IMR-90 (cell line): Measurements from ENCODE around the gene NKAIN2. TPM values are rescaled to one million over a fixed set of nuclear protein-coding genes. Genes with fewer than 3 reads are reported as not detected.

ENCODE experiments used
- ATAC-seq: fragments of 200-7000 bp; cut with Tn5 transposase; 2 replicates; pipeline ENCODE4 v1.9.1; 2020; ENCODE audit warnings: low read depth, mild to moderate bottlenecking, moderate library complexity
- BruUV-seq: library from RNA; stranded (reverse); fragments of 400-500 nt; replicated peaks from 2 replicates; lab custom pipeline; 2021; lab: Mats Ljungman, UMichigan
- CTCF ChIA-PET: fragments of 300-600 bp; formaldehyde crosslinking; extraction: SDS; loops from one replicate; lab custom pipeline; 2021; ENCODE audit warnings: antibody characterized with exemption; lab: Yijun Ruan, JAX
- POLR2A ChIA-PET: fragments of 300-600 bp; sonication (Branson Sonifier 250); formaldehyde crosslinking; loops from one replicate; lab custom pipeline; 2022; ENCODE audit warnings: antibody characterized with exemption; ENCODE audit not compliant: unreplicated experiment; lab: Charles Lee
- DNase-seq: peaks from one replicate; pipeline ENCODE4 v3.0.0; 2013
- H2AFZ ChIP-seq: replicated peaks from 2 replicates; pipeline ENCODE3; 2013; ENCODE audit warnings: low read length, mild to moderate bottlenecking; ENCODE audit not compliant: poor library complexity
- H2AK5ac ChIP-seq: 2 replicates; pipeline ENCODE4 v1.6.1; 2013; ENCODE audit warnings: low read depth, low read length, inconsistent platforms
- H2AK9ac ChIP-seq: replicated peaks from 2 replicates; pipeline ENCODE3; 2013; ENCODE audit warnings: mild to moderate bottlenecking, low read depth, low read length, moderate library complexity; ENCODE audit not compliant: poor library complexity
- H2BK120ac ChIP-seq: 2 replicates; pipeline ENCODE4 v1.6.1; 2013; ENCODE audit warnings: low read depth, low read length, inconsistent platforms
- H2BK15ac ChIP-seq: 3 replicates; pipeline ENCODE4 v1.6.1; 2013; ENCODE audit warnings: low read depth, low read length, inconsistent platforms
- H2BK20ac ChIP-seq: 2 replicates; pipeline ENCODE4 v1.6.1; 2013; ENCODE audit warnings: low read depth, mild to moderate bottlenecking, inconsistent platforms, low read length, moderate library complexity
- H2BK5ac ChIP-seq: 2 replicates; pipeline ENCODE4 v1.6.1; 2013; ENCODE audit warnings: mild to moderate bottlenecking, low read depth, low read length, inconsistent platforms; ENCODE audit not compliant: poor library complexity, severe bottlenecking
- H3K14ac ChIP-seq: replicated peaks from 2 replicates; pipeline ENCODE4 v1.6.1; 2013; ENCODE audit warnings: low read depth, low read length, inconsistent platforms
- H3K18ac ChIP-seq: 2 replicates; pipeline ENCODE4 v1.6.1; 2013; ENCODE audit warnings: low read depth, low read length, control low read depth
- H3K23ac ChIP-seq: 2 replicates; pipeline ENCODE4 v1.6.1; 2013; ENCODE audit warnings: low read depth, low read length, inconsistent platforms
- H3K27ac ChIP-seq: 2 replicates; pipeline ENCODE4 v1.5.1; 2013; ENCODE audit warnings: mild to moderate bottlenecking, control low read depth, low read length; ENCODE audit not compliant: insufficient read depth
- H3K27me3 ChIP-seq: 2 replicates; pipeline ENCODE4 v1.6.1; 2013; ENCODE audit warnings: low read length; ENCODE audit not compliant: control insufficient read depth, insufficient read depth
- H3K36me3 ChIP-seq: 2 replicates; pipeline ENCODE4 v1.6.1; 2013; ENCODE audit warnings: low read length, mixed read lengths; ENCODE audit not compliant: control insufficient read depth, insufficient read depth
- H3K4ac ChIP-seq: 2 replicates; pipeline ENCODE4 v1.6.1; 2013; ENCODE audit warnings: low read depth, low read length, inconsistent platforms
- H3K4me1 ChIP-seq: 2 replicates; pipeline ENCODE4 v1.6.1; 2013; ENCODE audit warnings: low read length, mixed read lengths; ENCODE audit not compliant: control insufficient read depth, insufficient read depth
- H3K4me2 ChIP-seq: 2 replicates; pipeline ENCODE4 v1.6.1; 2013; ENCODE audit warnings: low read depth, mild to moderate bottlenecking, control low read depth, low read length, moderate library complexity
- H3K4me3 ChIP-seq: 2 replicates; pipeline ENCODE4 v1.5.1; 2013; ENCODE audit warnings: low read depth, mild to moderate bottlenecking, control low read depth, low read length, moderate library complexity; ENCODE audit not compliant: insufficient read depth
- H3K56ac ChIP-seq: 2 replicates; pipeline ENCODE4 v1.6.1; 2013; ENCODE audit warnings: low read length, inconsistent platforms; ENCODE audit not compliant: insufficient read depth; ENCODE audit errors: extremely low read depth
- H3K79me1 ChIP-seq, 2 experiments: 2 replicates each; pipeline ENCODE4 v1.6.1; 2013; ENCODE audit warnings: low read length in 2 of 2, inconsistent platforms in 1 of 2, low read depth in 1 of 2
- H3K9ac ChIP-seq: 2 replicates; pipeline ENCODE4 v1.6.1; 2013; ENCODE audit warnings: low read depth, low read length, control low read depth
- H3K9me1 ChIP-seq: 2 replicates; pipeline ENCODE4 v1.6.1; 2013; ENCODE audit warnings: low read length, inconsistent platforms; ENCODE audit not compliant: insufficient read depth
- H3K9me3 ChIP-seq: 2 replicates; pipeline ENCODE4 v1.6.1; 2013; ENCODE audit warnings: low read length; ENCODE audit not compliant: control insufficient read depth, insufficient read depth
- H4K20me1 ChIP-seq: 2 replicates; pipeline ENCODE4 v1.6.1; 2013; ENCODE audit warnings: low read length, inconsistent platforms; ENCODE audit not compliant: insufficient read depth
- H4K5ac ChIP-seq: 2 replicates; pipeline ENCODE4 v1.6.1; 2013; ENCODE audit warnings: mild to moderate bottlenecking, low read depth, low read length, control low read depth
- H4K8ac ChIP-seq, 2 experiments: 2 replicates each; pipeline ENCODE4 v1.6.1; 2013; ENCODE audit warnings: low read depth in 2 of 2, low read length in 2 of 2, control low read depth in 1 of 2, inconsistent platforms in 1 of 2
- H4K91ac ChIP-seq: 2 replicates; pipeline ENCODE4 v1.6.1; 2013; ENCODE audit warnings: low read depth, low read length, inconsistent platforms; ENCODE audit not compliant: insufficient read depth
- BHLHE40 ChIP-seq: fragments of 150-350 bp; IDR thresholded peaks from 2 replicates; pipeline ENCODE4 v1.6.1; 2016; ENCODE audit warnings: mild to moderate bottlenecking, low read depth, low read length
- CEBPB ChIP-seq: IDR thresholded peaks from 2 replicates; pipeline ENCODE4 v1.6.1; 2012; ENCODE audit warnings: low read depth, low read length, improper control_type of control experiment
- FOS ChIP-seq: fragments of 150-350 bp; IDR thresholded peaks from 2 replicates; pipeline ENCODE4 v1.6.1; 2016; ENCODE audit warnings: low read depth, low read length
- MAFK ChIP-seq: IDR thresholded peaks from 2 replicates; pipeline ENCODE4 v1.6.1; 2012; ENCODE audit warnings: low read depth, low read length, improper control_type of control experiment
- MAZ ChIP-seq: IDR thresholded peaks from 2 replicates; pipeline ENCODE4 v1.6.1; 2012; ENCODE audit warnings: low read depth, mild to moderate bottlenecking, low read length, improper control_type of control experiment, moderate library complexity, borderline replicate concordance
- NFE2L2 ChIP-seq: fragments of 150-350 bp; IDR thresholded peaks from 2 replicates; pipeline ENCODE4 v1.6.1; 2016; ENCODE audit warnings: low read depth, mild to moderate bottlenecking, low read length
- POLR2A ChIP-seq: IDR thresholded peaks from 2 replicates; pipeline ENCODE4 v1.6.1; 2012; ENCODE audit warnings: mild to moderate bottlenecking, low read depth, low read length
- RCOR1 ChIP-seq: IDR thresholded peaks from 2 replicates; pipeline ENCODE4 v1.6.1; 2012; ENCODE audit warnings: mild to moderate bottlenecking, low read length, improper control_type of control experiment; ENCODE audit not compliant: insufficient replicate concordance
- RFX5 ChIP-seq: IDR thresholded peaks from 2 replicates; pipeline ENCODE4 v1.8.0; 2012; ENCODE audit warnings: low read depth, mild to moderate bottlenecking, low read length, moderate library complexity
- SMC3 ChIP-seq: fragments of 150-350 bp; IDR thresholded peaks from 2 replicates; pipeline ENCODE4 v1.6.1; 2016; ENCODE audit warnings: low read depth, mild to moderate bottlenecking, antibody characterized with exemption, low read length, moderate library complexity
- WGBS, 2 experiments: methylation state at CpG; one replicate each; pipeline versions ENCODE4 v1.1.5 to v1.1.7; 2013; ENCODE audit warnings: missing lambda C conversion rate in 2 of 2; ENCODE audit not compliant: insufficient read length in 1 of 2; ENCODE audit errors: extremely low coverage in 2 of 2; 5-methylcytosine and 5-hydroxymethylcytosine counted together
- dilution Hi-C: fragments of 300-500 bp; cut with HindIII; formaldehyde crosslinking; loops from one replicate; pipeline ENCODE4 v1.14.3; 2018; ENCODE audit warnings: low sequenced_read_pairs; ENCODE audit not compliant: unreplicated experiment
- in situ Hi-C: fragments of 300-500 bp; cut with MboI; formaldehyde crosslinking; loops from 3 replicates; pipeline ENCODE4 v1.14.3; 2019; ENCODE audit warnings: low sequenced_read_pairs, inconsistent platforms, mixed read lengths
- intact Hi-C: fragments of 100-400 bp; cut with micrococcal nuclease; formaldehyde crosslinking; loops from 2 replicates; pipeline ENCODE4 v1.10.0; 2022
- polyA plus RNA-seq, 3 experiments: library from polyadenylated mRNA; depleted of rRNA; stranded (reverse); fragments of >200 nt; gene quantifications; 2 replicates each; pipeline ENCODE4 v1.2.3, GENCODE V29; 2012; ENCODE audit warnings: low replicate concordance in 1 of 3
- total RNA-seq: library from RNA; depleted of rRNA; stranded (reverse); fragments of >200 nt; gene quantifications from 2 replicates; pipeline ENCODE4 v1.2.3, GENCODE V29; 2012
- TF ChIP-seq, protein P1 (sequence below): conservative IDR thresholded peaks from 2 replicates; pipeline ENCODE4 v1.5.1; 2012; ENCODE audit warnings: mild to moderate bottlenecking, low read depth, low read length, improper control_type of control experiment
- TF ChIP-seq, protein P2 (sequence below): fragments of 150-350 bp; IDR thresholded peaks from 2 replicates; pipeline ENCODE4 v1.6.1; 2016; ENCODE audit warnings: low read depth, mild to moderate bottlenecking, low read length, moderate library complexity, borderline replicate concordance
- TF ChIP-seq, protein P3 (sequence below): fragments of 150-350 bp; IDR thresholded peaks from 2 replicates; pipeline ENCODE4 v1.6.1; 2017; ENCODE audit warnings: mild to moderate bottlenecking, antibody characterized with exemption, low read length, low read depth

Gene NKAIN2
- total and polyA plus RNA-seq, 2 of the 4 experiments (the other 2 are of a cell fraction): not detected

DNA sequence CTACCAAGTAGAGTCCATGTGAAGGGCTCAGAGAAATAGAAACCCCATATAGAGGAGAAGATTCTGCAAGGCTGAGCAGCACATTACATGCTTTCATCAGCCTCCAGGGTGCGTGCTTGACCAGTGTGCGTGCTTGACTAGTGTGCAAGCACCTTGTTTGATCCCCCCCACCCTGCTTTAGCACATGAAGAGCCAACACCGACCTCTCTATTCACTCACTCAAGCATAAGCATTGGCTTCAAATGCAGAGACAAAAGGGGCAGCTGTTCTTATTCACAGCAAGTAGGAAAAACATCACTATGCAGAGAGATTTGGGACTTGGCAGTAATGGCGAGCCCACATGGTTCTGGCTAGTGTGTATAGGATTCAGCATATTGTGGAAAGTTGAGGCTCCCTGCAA lies 879.8 kb downstream of the NKAIN2 start:
- Histone ChIP-seq H3K27ac (no peak overlapping the region), H4K20me1 (no peaks in the 10 kb centered on the region), H3K4ac (no peak overlapping the region), H2BK5ac (no peak overlapping the region), H2AK5ac (no peak overlapping the region), H3K18ac (no peak overlapping the region), H3K14ac (no peak overlapping the region), H3K36me3 (no peaks in the 10 kb centered on the region), H2AK9ac (no peak overlapping the region), H2BK20ac (no peak overlapping the region), H3K9me1 (no peaks in the 10 kb centered on the region), H4K5ac (no peak overlapping the region), H3K4me3 (no peak overlapping the region), H3K27me3 (no peaks in the 10 kb centered on the region), H4K8ac (no peak overlapping the region), H3K4me2 (no peak overlapping the region), H3K79me1 (no peaks in the 10 kb centered on the region), H4K91ac (no peak overlapping the region), H3K9me3 (peaks cover 10% of the 10 kb centered on the region), H3K9ac (no peak overlapping the region), H3K56ac (no peak overlapping the region), H3K4me1 (no peaks in the 10 kb centered on the region), H3K23ac (no peak overlapping the region), H2BK120ac (no peak overlapping the region), H2AFZ (no peak overlapping the region), H2BK15ac (no peak overlapping the region)
- no TSS peak for BruUV-seq
- dilution Hi-C loops: no loop called here
- ATAC-seq (no peak), DNase-seq (no peak)
- CTCF ChIA-PET: no interaction called here
- TF ChIP-seq FOS: no peak
- no peak for TF ChIP-seq RFX5
- TF ChIP-seq RCOR1: no peak
- TF ChIP-seq SMC3: no peak
- TF ChIP-seq, protein P1, sequence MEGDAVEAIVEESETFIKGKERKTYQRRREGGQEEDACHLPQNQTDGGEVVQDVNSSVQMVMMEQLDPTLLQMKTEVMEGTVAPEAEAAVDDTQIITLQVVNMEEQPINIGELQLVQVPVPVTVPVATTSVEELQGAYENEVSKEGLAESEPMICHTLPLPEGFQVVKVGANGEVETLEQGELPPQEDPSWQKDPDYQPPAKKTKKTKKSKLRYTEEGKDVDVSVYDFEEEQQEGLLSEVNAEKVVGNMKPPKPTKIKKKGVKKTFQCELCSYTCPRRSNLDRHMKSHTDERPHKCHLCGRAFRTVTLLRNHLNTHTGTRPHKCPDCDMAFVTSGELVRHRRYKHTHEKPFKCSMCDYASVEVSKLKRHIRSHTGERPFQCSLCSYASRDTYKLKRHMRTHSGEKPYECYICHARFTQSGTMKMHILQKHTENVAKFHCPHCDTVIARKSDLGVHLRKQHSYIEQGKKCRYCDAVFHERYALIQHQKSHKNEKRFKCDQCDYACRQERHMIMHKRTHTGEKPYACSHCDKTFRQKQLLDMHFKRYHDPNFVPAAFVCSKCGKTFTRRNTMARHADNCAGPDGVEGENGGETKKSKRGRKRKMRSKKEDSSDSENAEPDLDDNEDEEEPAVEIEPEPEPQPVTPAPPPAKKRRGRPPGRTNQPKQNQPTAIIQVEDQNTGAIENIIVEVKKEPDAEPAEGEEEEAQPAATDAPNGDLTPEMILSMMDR: no peak
- TF ChIP-seq CEBPB: no peak
- TF ChIP-seq, protein P2, sequence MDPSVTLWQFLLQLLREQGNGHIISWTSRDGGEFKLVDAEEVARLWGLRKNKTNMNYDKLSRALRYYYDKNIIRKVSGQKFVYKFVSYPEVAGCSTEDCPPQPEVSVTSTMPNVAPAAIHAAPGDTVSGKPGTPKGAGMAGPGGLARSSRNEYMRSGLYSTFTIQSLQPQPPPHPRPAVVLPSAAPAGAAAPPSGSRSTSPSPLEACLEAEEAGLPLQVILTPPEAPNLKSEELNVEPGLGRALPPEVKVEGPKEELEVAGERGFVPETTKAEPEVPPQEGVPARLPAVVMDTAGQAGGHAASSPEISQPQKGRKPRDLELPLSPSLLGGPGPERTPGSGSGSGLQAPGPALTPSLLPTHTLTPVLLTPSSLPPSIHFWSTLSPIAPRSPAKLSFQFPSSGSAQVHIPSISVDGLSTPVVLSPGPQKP: no peak
- TF ChIP-seq POLR2A: no peak
- TF ChIP-seq MAZ: no peak
- TF ChIP-seq NFE2L2: no peak
- no peak for TF ChIP-seq BHLHE40
- TF ChIP-seq, protein P3, sequence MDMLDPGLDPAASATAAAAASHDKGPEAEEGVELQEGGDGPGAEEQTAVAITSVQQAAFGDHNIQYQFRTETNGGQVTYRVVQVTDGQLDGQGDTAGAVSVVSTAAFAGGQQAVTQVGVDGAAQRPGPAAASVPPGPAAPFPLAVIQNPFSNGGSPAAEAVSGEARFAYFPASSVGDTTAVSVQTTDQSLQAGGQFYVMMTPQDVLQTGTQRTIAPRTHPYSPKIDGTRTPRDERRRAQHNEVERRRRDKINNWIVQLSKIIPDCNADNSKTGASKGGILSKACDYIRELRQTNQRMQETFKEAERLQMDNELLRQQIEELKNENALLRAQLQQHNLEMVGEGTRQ: no peak
- TF ChIP-seq MAFK: no peak
- POLR2A ChIA-PET: no interaction called here
- intact Hi-C loops: no loop called here
- in situ Hi-C loops: no loop called here
- no CpG with 5 or more reads among the region's 4 CpGs for WGBS, 2 experiments
